KG1 (cell line): Measurements from ENCODE around the gene KCNMA1.

Experiments
- DNase-seq: peaks from one replicate; lab custom pipeline; 2025; lab: John Stamatoyannopoulos, UW

KCNMA1 gene

DNA sequence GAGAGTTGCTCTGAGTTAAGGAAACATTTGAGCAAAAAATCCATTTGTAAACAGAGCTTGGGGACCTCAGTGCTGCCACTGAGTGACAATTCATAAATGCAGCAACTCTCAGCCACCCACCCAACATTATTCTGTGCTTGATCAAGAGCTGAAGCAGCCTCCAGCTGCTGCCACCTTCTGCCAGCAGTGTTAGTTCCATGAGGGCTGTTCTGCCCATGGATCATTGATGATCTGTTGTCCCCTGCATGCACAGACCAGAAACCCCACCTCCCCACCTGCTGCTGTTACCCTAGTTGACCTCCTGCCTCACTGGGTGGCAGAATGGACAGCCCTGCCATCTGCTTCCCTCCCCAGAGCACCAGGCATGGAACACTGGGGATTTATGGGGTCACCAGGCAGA lies 305.4 kb downstream of the KCNMA1 start:
- DNase-seq = no peak

DNA sequence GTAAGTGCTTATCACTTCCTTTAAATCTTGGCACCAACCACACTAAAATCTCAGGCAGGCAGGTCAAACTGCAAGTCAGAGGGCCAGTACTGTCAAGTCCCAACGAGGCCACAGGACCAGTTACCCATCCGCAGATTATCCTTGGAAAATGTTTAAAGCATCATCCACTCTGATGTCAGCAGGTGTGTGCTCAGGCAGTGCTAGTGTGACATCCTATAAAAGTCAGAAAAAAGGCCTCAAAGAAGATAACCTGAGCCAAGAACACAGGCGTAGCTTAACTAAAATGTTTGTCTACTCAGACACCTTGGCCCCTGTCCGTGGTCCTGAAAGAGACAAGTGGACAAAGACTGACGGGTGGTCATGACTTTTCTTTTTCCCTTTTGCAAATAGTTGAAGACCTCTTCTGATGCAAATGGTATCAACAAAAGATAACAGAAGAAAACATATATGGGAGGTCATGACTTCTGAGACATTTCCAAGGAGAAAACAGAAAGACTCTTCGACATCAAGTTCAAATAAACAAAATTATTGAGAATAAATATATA lies 309.3 kb downstream of the KCNMA1 start:
- peak; percentile 16 for DNase-seq

DNA sequence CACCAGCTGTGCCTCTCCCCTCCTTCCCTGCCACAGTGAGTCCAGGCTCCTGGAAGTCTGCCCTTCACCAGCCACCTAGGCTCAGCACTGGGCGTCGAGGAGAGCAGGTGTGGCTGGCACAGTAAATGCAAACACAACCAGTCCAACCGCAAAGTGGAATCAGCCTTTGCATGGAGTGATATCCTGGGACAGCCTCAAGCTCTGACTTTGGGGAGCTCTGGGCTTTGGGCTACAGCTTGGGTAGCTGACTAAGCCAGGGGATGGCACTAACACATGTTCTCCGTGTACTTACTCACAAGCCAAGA lies 312.4 kb downstream of the KCNMA1 start:
- no peak for DNase-seq

DNA sequence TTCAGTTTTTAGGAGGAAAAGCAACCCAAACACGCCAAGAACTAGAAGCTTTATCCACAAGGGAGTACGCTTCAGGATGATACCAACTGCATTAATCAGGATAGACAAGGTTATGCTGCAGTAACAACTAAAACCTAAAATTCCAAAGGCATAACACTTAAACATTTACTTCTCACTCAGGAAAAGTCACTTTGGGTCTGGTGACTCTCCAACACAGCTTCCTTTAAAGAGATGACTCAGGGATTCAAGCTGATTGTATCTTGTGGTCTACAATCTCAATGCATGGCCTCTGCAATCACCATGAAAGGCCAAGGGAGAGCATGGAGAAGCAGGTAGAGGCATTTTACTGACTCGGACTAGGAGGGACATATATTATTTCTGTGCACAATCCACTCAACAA lies 315.8 kb downstream of the KCNMA1 start:
- no peak for DNase-seq

DNA sequence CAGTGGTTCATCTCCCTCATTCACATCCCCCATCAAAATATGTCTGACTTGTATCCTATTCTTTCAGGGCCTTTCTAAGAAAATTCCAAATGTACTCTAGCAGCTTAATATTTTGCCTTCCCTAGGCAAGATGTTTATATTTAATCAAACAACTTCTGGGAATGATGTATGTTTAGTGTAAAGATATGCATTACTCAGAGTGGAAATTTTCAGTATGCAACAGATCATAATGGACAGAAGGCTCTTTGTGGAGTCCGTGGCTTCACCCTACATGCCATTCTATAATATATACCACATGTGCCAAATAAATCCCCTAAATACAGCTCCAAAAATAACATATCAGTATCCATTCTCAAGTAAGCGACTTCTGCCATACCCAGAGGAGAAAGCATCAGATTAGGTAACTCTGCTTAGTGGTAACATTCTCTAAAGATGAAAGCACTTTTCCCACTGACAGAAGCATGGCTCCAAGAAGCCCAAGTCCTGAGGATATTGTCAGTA lies 316.6 kb downstream of the KCNMA1 start:
- DNase-seq = no peak

DNA sequence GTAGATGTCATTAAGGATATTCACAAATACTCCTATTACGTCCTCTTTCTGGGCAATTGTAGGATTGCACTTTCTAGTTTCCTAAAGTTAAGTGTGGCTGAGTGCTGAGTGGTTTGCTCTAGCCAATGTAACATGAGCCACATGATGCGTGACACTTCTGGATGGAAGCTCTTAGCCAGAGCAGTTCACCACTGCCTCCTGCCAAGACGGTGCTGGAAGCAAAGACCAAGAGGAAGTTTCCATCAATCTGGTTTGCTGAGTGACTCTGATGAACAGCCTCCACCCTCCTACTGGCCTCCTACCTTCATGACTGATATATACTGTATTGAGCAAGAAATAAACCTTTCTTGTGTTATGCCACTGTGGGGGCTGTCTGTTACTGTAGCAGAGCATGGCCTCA lies 318.1 kb downstream of the KCNMA1 start:
- DNase-seq = no peak

DNA sequence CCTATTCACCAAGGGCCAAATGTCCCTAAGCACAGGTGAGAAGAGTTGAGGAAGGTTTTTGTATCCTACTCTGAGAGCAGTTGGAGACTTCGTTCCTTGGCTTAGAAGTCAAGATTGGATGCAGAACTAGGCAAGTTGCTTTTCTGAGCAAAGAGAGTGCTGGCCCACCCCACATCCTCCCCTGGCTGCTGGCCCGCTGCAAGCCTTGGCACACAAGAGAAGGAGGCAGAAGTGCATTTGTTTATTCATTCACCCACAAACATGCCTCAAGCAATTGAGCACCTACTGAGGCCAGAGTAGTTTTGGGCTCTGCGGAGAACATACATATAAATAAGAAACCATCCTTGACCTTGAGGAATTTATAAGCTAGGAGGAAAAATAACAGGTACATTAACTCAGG lies 318.9 kb downstream of the KCNMA1 start:
- no peak for DNase-seq

DNA sequence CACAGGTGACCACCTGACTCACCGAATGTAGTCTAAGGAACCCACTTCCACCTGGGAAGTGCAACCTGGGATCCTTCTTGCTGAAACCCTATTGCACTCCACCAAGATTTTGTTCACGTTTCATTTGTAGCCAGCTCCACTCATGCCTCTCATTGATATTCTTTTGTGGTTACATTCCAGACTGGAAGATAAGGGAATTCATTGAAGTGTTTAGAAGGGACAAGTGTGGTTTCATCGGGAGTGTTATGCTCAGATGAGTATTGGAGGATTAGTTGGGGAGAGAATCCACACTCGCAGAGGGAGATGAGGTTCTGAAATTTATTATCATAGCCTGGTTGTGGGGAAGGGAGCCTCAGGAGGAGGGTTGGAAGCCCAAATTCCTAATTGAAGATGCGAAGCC lies 320.4 kb downstream of the KCNMA1 start:
- no peak for DNase-seq

DNA sequence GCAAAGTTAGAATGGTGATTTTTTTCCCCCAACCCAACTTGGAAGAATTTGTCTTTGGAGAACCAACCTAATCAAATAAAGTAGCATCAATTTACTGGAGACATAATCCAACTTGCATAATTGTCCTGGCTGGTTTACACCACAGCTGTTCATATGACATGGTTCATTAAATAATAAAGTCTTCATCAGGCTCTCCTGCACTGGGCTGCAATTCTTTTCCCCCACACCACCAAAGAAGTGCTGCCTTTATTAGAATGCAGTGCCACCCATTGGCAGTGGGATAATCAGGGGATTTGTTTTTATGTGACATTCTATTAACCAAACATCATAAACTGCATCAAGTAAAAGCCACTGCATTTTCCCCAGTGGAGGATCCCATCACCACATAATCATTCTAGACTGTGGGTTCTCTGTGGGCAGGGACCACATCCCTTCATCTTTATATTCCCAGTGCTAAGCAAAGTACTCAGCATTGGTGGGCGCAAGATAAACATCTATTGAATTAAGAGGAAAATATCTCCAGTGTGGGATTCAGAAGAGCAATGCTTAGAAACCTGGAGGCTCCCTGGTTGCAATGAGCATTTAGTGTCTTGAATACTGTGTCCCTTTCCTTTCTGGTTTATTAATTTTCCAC lies 322.0 kb downstream of the KCNMA1 start:
- no peak for DNase-seq

DNA sequence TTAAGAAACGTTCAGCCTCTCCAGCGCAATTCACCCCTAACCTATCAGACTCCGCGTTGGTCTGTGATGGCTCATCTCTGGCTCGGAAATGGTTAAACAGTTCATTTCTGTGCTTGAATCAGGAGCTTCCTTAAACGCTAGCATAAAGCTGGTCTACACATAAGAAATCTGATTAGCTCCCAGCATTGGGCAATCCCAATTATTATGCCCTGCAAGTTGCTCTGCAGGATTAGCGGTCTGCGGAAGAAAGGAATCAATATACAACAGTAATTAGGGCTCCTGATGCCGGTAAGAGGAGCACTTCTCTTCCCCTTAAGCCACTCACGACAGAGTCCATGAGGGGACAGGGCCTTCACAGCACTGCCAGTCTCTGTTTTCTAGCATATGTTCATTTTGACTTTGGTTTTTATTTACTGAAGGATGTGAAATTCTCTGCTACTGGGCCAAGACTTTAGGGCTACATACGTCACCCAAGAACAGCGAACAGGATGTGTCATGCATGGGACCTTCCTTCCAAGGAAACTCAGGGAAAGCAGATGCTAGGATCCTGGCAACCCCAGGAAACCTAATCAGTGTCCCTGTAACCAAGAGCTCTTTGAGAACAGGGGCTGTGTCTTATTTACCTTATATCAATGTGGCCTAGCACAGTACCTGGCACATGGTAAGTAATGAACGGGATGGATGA lies 324.4 kb downstream of the KCNMA1 start:
- no peak for DNase-seq

DNA sequence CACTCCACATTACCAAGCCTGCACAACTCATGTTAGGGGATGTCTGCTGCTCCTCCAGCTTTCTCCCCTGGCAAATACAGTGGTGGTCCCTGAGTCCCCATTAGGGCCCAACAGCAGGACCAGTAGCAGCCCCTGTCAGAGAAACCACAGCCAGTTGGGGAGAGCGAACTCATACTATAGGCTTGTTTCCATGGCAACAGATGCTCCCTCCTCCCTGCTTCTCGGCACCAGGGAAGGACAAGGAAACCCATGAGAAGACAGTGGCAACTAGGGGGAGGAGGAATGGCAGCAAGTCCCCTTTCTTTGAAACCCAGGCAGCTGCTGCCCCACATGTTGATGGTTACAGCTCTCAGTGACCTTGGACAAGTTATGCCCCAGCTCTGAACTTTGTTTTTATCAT lies 326.4 kb downstream of the KCNMA1 start:
- no peak for DNase-seq

DNA sequence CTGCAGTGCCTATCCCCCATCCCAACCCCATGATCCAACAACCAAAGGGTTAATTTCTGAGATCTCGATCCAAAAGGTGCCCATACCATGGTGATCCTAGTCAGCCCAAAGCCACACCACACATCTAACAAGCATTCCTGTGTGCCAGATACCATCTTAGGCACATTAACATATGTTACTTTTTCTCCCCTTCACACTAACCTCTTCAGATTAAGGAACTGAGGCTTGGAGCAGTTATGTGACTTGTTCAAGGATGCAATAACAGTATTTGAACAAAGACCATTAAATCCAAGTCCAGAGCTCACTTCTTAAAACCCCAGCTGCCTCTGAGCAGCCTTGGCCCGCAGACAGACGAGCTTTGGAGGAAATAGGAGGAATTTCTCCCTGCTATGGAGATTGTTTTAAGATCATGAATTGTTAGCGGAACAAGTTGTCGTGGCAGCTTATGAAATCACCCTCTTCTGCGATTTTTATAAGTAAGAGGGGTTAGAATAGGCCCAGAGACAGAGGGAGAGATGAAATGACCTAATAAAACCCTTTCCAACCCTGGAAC lies 327.2 kb downstream of the KCNMA1 start:
- no peak for DNase-seq

DNA sequence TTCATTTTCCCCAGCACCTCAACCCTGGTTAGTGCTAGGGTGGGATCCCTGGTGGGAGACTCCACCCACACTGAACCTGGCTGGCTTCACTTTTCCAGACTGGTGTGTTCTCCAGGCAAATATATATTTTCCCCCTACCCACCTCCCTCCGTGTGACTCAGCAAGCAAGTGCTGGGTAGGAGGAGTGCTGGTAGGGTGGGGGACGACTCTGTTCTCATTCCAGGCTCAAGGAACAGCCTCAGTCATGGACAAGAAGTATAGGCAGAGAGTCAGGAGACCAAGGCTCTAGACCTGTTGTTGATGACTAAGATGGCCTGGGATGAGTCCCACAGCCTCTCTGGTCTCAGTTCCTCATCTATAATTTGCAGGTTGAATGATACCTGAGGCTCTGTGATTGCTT lies 328.1 kb downstream of the KCNMA1 start:
- DNase-seq = no peak

DNA sequence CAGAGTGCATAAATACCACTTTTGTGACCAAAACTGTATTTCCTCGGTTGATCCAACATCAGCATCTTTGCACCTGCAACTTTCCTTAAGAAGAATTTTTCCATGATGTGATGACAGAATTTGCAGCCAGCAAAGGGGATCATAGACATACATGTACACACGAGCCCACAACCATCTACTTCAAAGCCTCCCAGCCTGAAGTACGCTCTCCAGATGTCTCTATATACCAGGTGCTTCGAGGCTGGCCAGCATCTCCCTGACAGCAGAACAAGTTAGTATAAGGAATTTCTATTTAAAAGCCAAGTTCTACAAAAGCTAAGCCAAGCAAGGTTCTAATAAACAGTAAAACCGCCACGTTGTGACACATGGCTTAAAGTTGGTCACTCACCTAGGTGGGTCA lies 328.5 kb downstream of the KCNMA1 start:
- DNase-seq = no peak

DNA sequence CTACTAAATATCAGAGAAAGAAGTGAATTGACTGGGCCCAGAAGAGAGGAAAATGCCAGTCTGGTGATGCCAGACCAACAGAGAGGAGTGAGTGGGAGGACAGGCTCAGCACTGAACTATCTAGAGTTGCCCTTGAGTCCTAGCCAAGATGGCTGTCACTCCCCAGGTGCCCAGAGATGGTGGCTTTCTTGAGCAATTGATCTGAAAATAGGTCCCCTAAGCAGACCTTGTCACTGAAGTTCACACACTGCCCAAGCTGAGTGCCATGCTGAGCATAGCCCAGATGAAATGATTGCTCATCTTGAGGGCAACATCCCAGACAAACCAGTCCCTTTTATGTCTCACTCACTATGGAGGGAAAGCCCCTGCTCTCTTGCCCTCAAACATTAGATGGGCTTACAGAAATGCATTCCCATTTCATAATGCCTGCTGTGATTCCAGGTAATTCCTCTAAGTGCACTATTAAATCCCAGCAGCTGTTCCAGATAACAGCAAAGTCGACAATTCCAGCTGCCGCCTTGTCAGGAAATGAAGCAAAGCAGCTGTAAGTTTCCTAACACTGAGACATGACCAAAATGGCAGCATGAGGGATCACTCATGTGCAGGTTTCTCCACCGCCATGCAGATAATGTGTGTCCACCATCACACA lies 329.4 kb downstream of the KCNMA1 start:
- no peak for DNase-seq

DNA sequence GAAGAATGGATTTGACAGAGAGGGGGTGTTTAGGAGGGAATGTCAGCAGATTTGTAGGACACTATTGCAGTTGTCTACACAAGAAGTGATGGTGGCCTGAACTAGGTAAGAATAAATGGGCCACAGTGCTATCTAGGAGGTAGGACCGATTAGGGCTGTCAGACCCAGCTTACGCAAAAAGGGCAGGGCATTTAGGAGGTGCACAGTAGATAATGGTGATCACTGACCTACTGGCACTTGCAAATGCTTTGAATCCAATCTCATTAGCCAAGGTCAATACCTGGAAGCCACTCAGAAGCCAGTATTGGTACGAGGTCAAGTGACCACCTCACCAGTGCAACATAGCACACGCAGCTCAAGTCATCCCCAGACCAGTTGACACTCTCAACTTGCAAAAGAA lies 330.9 kb downstream of the KCNMA1 start:
- DNase-seq = no peak

DNA sequence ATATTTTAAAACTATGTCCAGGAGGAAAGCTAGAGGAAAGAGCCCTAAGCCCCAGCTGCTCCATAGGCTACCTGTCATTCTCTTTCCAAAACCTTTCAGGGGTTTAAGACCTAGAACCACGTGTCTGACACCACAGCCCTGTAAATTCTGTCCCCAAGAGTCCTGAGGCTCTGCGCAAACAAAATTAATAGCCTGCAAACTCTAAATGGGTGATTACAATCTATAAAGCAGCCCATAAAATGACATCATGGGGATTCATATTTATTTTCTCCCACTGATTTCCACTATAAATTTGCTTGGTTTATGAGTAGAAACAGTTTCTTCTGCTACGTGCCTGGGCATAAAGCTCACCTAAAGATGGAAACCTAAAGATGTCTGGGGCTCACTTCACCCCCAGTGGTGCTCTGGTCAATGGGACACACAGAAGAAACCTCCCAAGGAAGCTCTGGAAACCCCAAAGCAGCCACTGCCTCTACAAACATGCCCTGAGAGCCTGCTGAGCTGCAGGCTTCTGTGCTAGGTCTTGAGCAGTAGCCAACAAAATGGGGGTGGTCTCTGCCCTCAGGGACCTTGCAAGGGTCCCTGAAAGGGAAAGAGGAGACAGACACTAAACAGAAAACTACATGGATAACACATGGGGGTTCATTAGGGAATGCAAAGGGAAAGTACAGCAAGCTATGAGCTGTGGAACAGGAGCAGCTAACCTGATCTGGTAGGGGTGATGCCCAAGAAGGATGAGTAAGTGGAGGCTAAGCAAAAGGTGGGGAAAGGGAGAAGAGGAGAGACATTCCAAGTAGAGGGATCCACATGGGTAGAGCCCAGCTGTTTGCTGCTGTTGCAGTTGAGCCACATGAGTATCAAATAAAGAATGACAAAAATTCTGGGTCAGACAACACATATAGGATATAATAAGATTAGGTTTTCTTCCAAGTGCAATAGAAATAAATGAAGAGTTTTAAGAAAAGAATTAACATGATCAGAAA lies 331.7 kb downstream of the KCNMA1 start:
- DNase-seq = no peak

DNA sequence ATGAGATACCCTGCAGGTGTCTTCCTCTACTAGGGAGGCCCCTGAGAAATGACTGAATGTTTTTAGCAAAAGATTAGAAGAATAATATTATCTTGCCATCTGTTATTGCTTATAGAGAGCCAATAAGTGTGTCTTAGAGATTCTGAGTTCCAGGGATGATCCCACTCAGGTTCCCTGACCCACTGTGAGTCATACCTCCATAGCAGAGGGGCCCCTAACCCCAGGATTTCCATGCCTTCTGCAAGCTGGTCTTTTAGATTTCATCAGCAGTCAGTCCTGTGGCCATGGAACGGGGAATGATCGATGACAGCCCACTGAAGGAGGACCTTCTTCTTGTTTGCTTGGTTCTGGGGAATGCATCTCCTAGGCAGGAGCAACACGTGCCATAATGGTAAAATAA lies 333.4 kb downstream of the KCNMA1 start:
- no peak for DNase-seq

DNA sequence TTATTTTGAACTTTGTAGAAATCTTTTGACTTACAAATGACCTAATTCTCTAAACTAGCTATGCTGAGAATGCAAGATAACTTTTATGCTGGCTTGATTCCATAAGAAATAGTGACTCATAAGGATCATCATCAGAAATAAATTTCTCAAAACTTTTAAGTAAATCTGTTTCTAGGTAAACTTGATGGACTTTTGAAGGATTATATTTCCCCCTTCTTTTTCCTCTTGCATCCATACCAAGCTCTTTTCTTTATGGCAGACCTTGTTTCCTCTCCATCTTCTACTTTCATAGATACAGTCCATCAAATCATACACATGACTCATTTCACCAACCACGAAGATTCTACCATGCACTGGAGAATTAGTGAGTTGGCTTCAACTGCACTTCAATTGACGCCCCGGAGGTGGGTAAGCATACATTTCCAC lies 336.3 kb downstream of the KCNMA1 start:
- DNase-seq = no peak

DNA sequence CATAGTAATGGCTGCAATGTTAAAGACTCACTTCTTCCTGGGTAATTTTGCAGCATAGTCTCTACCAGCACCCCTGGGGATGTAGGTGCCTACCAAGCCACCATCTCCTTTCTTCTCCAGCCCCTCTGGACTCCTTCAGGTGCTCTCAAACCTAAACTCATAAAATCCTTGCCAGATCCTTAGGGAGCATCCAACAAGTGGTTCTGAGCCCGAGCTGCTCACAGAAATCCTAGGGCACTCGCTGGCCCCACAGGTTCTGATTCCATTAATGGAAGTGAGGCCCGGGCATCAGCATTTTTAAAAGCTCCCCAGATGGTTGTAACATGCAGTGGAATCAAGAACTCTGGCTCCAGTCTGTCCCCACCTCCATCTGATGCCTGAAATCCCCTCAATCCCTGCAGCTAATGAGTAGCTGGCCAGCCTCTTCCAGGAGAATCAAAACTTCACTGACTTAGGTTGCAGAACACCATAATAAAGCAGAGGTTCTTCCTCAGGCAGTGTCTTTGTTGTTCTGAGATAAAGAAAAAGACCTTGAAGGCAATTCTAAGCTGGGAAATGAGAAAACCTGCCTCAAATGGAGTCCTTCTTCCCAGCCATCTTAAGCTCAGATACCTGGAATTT lies 336.8 kb downstream of the KCNMA1 start:
- DNase-seq = no peak

DNA sequence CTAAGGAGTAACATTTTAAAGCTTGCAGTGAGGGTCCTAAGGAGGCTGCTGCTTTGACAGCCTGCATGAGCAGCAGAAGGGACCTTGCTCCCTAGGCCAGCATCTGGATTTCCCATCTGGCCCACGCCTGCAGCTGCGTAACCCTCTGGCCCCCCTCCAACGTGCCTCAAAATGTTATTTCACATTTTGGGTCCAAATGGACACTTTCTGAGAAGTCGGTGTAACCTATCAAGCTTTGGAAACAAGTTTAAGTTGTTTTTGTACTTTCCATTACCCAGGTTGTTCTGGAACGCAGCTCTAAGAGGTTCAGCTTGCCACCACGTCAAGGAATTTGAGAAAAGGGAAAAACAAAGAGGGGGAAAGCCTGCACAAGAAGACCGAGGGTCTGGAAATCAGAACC lies 338.3 kb downstream of the KCNMA1 start:
- no peak for DNase-seq
